ENCODE measurements around the gene TTLL3. TPM values are rescaled to one million over a fixed set of nuclear protein-coding genes. Genes with fewer than 3 reads are reported as not detected.
A peak's percentile ranks its signal among the peaks of the same experiment; 100 is the strongest.

TTLL3 gene
- total and polyA plus RNA-seq, 2 of the 13 experiments (the other 11 are each of a cell fraction or from before 2014, with no cell fraction given) = 9.5 to 51.2 TPM

DNA sequence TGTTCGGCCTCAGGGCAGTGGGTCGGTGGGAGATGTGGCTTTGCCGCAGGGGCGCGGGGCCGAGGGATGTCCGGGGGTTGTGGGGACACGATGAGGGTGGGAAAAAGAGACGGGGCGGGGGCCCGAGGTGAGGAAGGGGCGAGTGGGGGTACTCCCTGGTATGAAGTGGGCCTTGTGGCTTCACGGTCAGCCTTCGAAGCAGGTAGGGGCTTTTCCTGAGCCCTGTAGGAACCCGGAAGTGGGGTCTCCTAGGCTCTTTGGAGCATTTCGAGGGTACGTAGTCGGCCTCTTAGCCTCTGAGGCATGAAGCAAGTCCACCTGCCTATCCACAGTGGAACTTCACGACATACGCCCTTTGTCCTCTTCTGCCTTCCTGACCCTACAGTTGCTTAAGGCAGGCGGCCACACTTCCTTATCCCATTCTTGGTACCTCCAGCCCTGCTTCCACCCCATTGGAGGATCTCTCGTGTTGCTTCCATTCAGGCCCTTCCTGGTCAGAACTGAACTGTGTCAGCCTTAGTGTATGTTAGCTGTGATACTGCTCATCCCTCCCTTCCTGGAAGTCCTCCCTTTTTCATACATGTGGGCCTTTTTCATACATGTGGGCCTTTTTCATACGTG is 16.8 kb upstream of the TTLL3 start (continued):
- TF ChIP-seq, protein P1, sequence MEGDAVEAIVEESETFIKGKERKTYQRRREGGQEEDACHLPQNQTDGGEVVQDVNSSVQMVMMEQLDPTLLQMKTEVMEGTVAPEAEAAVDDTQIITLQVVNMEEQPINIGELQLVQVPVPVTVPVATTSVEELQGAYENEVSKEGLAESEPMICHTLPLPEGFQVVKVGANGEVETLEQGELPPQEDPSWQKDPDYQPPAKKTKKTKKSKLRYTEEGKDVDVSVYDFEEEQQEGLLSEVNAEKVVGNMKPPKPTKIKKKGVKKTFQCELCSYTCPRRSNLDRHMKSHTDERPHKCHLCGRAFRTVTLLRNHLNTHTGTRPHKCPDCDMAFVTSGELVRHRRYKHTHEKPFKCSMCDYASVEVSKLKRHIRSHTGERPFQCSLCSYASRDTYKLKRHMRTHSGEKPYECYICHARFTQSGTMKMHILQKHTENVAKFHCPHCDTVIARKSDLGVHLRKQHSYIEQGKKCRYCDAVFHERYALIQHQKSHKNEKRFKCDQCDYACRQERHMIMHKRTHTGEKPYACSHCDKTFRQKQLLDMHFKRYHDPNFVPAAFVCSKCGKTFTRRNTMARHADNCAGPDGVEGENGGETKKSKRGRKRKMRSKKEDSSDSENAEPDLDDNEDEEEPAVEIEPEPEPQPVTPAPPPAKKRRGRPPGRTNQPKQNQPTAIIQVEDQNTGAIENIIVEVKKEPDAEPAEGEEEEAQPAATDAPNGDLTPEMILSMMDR (CRISPR knock-in tag; IDR thresholded peaks at IDR 0.05) = no peak
- TF ChIP-seq ZNF232 (CRISPR knock-in tag; IDR thresholded peaks at IDR 0.05; ENCODE audit: borderline replicate concordance) = no peak
- TF ChIP-seq, protein P2, sequence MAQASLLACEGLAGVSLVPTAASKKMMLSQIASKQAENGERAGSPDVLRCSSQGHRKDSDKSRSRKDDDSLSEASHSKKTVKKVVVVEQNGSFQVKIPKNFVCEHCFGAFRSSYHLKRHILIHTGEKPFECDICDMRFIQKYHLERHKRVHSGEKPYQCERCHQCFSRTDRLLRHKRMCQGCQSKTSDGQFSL (CRISPR knock-in tag; IDR thresholded peaks at IDR 0.05) = no peak
- TF ChIP-seq, protein P3, sequence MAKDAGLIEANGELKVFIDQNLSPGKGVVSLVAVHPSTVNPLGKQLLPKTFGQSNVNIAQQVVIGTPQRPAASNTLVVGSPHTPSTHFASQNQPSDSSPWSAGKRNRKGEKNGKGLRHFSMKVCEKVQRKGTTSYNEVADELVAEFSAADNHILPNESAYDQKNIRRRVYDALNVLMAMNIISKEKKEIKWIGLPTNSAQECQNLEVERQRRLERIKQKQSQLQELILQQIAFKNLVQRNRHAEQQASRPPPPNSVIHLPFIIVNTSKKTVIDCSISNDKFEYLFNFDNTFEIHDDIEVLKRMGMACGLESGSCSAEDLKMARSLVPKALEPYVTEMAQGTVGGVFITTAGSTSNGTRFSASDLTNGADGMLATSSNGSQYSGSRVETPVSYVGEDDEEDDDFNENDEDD (CRISPR knock-in tag; IDR thresholded peaks at IDR 0.05; ENCODE audit: borderline replicate concordance) = no peak
- TF ChIP-seq ELF3 (CRISPR knock-in tag; IDR thresholded peaks at IDR 0.05) = no peak
- TF ChIP-seq, protein P4, sequence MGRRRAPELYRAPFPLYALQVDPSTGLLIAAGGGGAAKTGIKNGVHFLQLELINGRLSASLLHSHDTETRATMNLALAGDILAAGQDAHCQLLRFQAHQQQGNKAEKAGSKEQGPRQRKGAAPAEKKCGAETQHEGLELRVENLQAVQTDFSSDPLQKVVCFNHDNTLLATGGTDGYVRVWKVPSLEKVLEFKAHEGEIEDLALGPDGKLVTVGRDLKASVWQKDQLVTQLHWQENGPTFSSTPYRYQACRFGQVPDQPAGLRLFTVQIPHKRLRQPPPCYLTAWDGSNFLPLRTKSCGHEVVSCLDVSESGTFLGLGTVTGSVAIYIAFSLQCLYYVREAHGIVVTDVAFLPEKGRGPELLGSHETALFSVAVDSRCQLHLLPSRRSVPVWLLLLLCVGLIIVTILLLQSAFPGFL (CRISPR knock-in tag; IDR thresholded peaks at IDR 0.05) = no peak
- TF ChIP-seq TOPORS (CRISPR knock-in tag; IDR thresholded peaks at IDR 0.05) = 0 out of 2 replicates have a peak, but pooled peaks have one; percentile 60
- no peak for TF ChIP-seq POLR2G (IDR thresholded peaks at IDR 0.05; ENCODE audit: low read depth, low read length)
- no peak for TF ChIP-seq TBX3 (IDR thresholded peaks at IDR 0.05; ENCODE audit: borderline replicate concordance)
- TF ChIP-seq KLF11 (CRISPR knock-in tag; IDR thresholded peaks at IDR 0.05) = no peak
- no peak for TF ChIP-seq ZBTB42 (CRISPR knock-in tag; IDR thresholded peaks at IDR 0.05)
- TF ChIP-seq CCDC6 (CRISPR knock-in tag; IDR thresholded peaks at IDR 0.05) = no peak
- TF ChIP-seq SPEN (CRISPR knock-in tag; IDR thresholded peaks at IDR 0.05; ENCODE audit: low read depth) = no peak
- TF ChIP-seq, protein P5, sequence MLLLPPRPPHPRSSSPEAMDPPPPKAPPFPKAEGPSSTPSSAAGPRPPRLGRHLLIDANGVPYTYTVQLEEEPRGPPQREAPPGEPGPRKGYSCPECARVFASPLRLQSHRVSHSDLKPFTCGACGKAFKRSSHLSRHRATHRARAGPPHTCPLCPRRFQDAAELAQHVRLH (CRISPR knock-in tag; IDR thresholded peaks at IDR 0.05; ENCODE audit: borderline replicate concordance, low read depth) = no peak
- TF ChIP-seq, protein P6, sequence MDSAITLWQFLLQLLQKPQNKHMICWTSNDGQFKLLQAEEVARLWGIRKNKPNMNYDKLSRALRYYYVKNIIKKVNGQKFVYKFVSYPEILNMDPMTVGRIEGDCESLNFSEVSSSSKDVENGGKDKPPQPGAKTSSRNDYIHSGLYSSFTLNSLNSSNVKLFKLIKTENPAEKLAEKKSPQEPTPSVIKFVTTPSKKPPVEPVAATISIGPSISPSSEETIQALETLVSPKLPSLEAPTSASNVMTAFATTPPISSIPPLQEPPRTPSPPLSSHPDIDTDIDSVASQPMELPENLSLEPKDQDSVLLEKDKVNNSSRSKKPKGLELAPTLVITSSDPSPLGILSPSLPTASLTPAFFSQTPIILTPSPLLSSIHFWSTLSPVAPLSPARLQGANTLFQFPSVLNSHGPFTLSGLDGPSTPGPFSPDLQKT (CRISPR knock-in tag; IDR thresholded peaks at IDR 0.05; ENCODE audit: borderline replicate concordance) = no peak
- TF ChIP-seq KMT2A (CRISPR knock-in tag; IDR thresholded peaks at IDR 0.05) = peak; percentile 24; the same call in 1 of the 2 replicates
- TF ChIP-seq ZBTB20 (CRISPR knock-in tag; IDR thresholded peaks at IDR 0.05; ENCODE audit: borderline replicate concordance, low read depth) = no peak
- TF ChIP-seq ZNF44 (CRISPR knock-in tag; IDR thresholded peaks at IDR 0.05) = no peak
- no peak for TF ChIP-seq AHR (CRISPR knock-in tag; IDR thresholded peaks at IDR 0.05)
- no peak for TF ChIP-seq ZNF234 (CRISPR knock-in tag; conservative IDR thresholded peaks at IDR 0.05)
- TF ChIP-seq HCFC1 (IDR thresholded peaks at IDR 0.05; ENCODE audit: low read depth, low read length) = no peak
- TF ChIP-seq, protein P7, sequence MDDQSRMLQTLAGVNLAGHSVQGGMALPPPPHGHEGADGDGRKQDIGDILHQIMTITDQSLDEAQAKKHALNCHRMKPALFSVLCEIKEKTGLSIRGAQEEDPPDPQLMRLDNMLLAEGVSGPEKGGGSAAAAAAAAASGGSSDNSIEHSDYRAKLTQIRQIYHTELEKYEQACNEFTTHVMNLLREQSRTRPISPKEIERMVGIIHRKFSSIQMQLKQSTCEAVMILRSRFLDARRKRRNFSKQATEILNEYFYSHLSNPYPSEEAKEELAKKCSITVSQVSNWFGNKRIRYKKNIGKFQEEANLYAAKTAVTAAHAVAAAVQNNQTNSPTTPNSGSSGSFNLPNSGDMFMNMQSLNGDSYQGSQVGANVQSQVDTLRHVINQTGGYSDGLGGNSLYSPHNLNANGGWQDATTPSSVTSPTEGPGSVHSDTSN (CRISPR knock-in tag; IDR thresholded peaks at IDR 0.05; ENCODE audit: borderline replicate concordance) = no peak
- TF ChIP-seq TBP (CRISPR knock-in tag; IDR thresholded peaks at IDR 0.05) = no peak
- no peak for TF ChIP-seq ZNF619 (CRISPR knock-in tag; IDR thresholded peaks at IDR 0.05)

Measured in HepG2 (cell line).